Fibroblast of villous mesenchyme (primary cell): ENCODE data around the gene DCLK1. TPM values are rescaled to one million over a fixed set of nuclear protein-coding genes. Genes with fewer than 3 reads are reported as not detected.

ENCODE experiments used
- DNase-seq: peaks from one replicate; pipeline ENCODE4 v3.0.0-alpha.2; 2010; ENCODE audit warnings: low read depth
- H3K4me3 ChIP-seq: 2 replicates; pipeline ENCODE4 v1.5.1; 2011; ENCODE audit warnings: low read depth, mild to moderate bottlenecking, low read length
- CTCF ChIP-seq: IDR thresholded peaks from 2 replicates; pipeline ENCODE4 v1.5.1; 2012; ENCODE audit warnings: low read depth, mild to moderate bottlenecking, low read length; ENCODE audit not compliant: insufficient read depth
- total RNA-seq: library from RNA; depleted of rRNA; stranded (reverse); fragments of >200 nt; gene quantifications from 2 replicates; pipeline ENCODE4 v1.2.3, GENCODE V29; 2012

The DCLK1 gene
- total RNA-seq, 1 donor = 0.86 TPM

GRCh38 chr13:35961461-35962220, 169.5 kb downstream of the DCLK1 start:
- no peak overlapping the region for H3K4me3 ChIP-seq
- peak; percentile 10 for DNase-seq
- peak; percentile 11 for TF ChIP-seq CTCF

- DNase-seq = no peak
- H3K4me3 ChIP-seq = no peak overlapping the region
- no peak for TF ChIP-seq CTCF
Observed at GRCh38 chr13:35961002-35961401, 170.2 kb downstream of the DCLK1 start.

GRCh38 chr13:35957996-35958395, 173.2 kb downstream of the DCLK1 start:
- no peak for TF ChIP-seq CTCF
- no peak overlapping the region for H3K4me3 ChIP-seq
- DNase-seq = no peak

GRCh38 chr13:35957241-35957731, 173.9 kb downstream of the DCLK1 start:
- DNase-seq = peak; percentile 20
- no peak for TF ChIP-seq CTCF
- H3K4me3 ChIP-seq = no peak overlapping the region

- DNase-seq = no peak
- no peak overlapping the region for H3K4me3 ChIP-seq
- TF ChIP-seq CTCF = no peak
Observed at GRCh38 chr13:35956074-35956473, 175.1 kb downstream of the DCLK1 start.

GRCh38 chr13:35954207-35954560, 177.0 kb downstream of the DCLK1 start:
- no peak overlapping the region for H3K4me3 ChIP-seq
- DNase-seq = no peak
- no peak for TF ChIP-seq CTCF
